Panc1 (cell line): ENCODE results near the gene POU2F2. TPM values are rescaled to one million over a fixed set of nuclear protein-coding genes. Genes with fewer than 3 reads are reported as not detected.

Experiments
- ATAC-seq: fragments of 200-7000 bp; cut with Tn5 transposase; 2 replicates; pipeline ENCODE4 v1.9.1; 2020; ENCODE audit warnings: mild to moderate bottlenecking, moderate library complexity
- BruUV-seq: library from RNA; stranded (reverse); fragments of 400-500 nt; replicated peaks from 2 replicates; lab custom pipeline; 2021; lab: Mats Ljungman, UMichigan
- CTCF ChIA-PET: fragments of 300-600 bp; sonication (Branson Sonifier 250); formaldehyde crosslinking; loops from one replicate; lab custom pipeline; 2022; ENCODE audit warnings: antibody characterized with exemption; lab: Charles Lee
- POLR2A ChIA-PET: fragments of 300-600 bp; sonication (Branson Sonifier 250); formaldehyde crosslinking; loops from one replicate; lab custom pipeline; 2022; ENCODE audit warnings: antibody characterized with exemption; lab: Charles Lee
- DNase-seq: peaks from one replicate; pipeline ENCODE4 v3.0.0-alpha.2; 2010; ENCODE audit warnings: low read depth, low spot score
- H3K27ac ChIP-seq: 2 replicates; pipeline ENCODE4 v1.5.1; 2011; ENCODE audit warnings: mild to moderate bottlenecking, low read length, inconsistent platforms
- H3K27me3 ChIP-seq: fragments of 200-500 bp; sonication (Bioruptor generic); 2 replicates; pipeline ENCODE4 v1.6.0; 2014; ENCODE audit warnings: low read length, inconsistent platforms; ENCODE audit not compliant: control insufficient read depth, insufficient read depth
- H3K36me3 ChIP-seq: fragments of 200-500 bp; sonication (Bioruptor generic); 2 replicates; pipeline ENCODE4 v1.5.1; 2014; ENCODE audit warnings: inconsistent platforms, mild to moderate bottlenecking, low read length, moderate library complexity; ENCODE audit not compliant: control insufficient read depth, insufficient read depth
- H3K4me1 ChIP-seq: 2 replicates; pipeline ENCODE4 v1.5.1; 2011; ENCODE audit warnings: inconsistent platforms, mild to moderate bottlenecking, low read length, moderate library complexity; ENCODE audit not compliant: control insufficient read depth, insufficient read depth
- H3K4me3 ChIP-seq, 2 experiments: 2 replicates each; pipeline ENCODE4 v1.5.1; 2011 to 2012; ENCODE audit warnings: low read depth in 2 of 2, low read length in 2 of 2, mild to moderate bottlenecking in 2 of 2, inconsistent platforms in 1 of 2, moderate library complexity in 1 of 2
- H3K9me3 ChIP-seq: fragments of 200-500 bp; sonication (Bioruptor generic); 2 replicates; pipeline ENCODE4 v1.5.1; 2014; ENCODE audit warnings: low read depth, mild to moderate bottlenecking, inconsistent platforms, low read length, moderate library complexity; ENCODE audit not compliant: control insufficient read depth, insufficient read depth
- POLR2AphosphoS5 ChIP-seq: IDR thresholded peaks from 2 replicates; pipeline ENCODE4 v1.6.1; 2012; ENCODE audit warnings: mild to moderate bottlenecking, low read depth, low read length, moderate library complexity
- SIN3A ChIP-seq: IDR thresholded peaks from 2 replicates; pipeline ENCODE4 v1.6.1; 2012; ENCODE audit warnings: low read depth, mild to moderate bottlenecking, low read length, moderate library complexity, borderline replicate concordance; ENCODE audit not compliant: insufficient read depth
- TCF7L2 ChIP-seq: IDR thresholded peaks from 2 replicates; pipeline ENCODE4 v1.6.1; 2011; ENCODE audit warnings: mild to moderate bottlenecking, low read depth, low read length, inconsistent platforms
- in situ Hi-C: cut with HindIII; loops from 2 replicates; pipeline ENCODE4 v1.10.0; 2016; ENCODE audit warnings: low sequenced_read_pairs, low pct_unique_long_range_greater_than_20kb
- intact Hi-C: fragments of 100-400 bp; cut with micrococcal nuclease; formaldehyde crosslinking; loops from one replicate; pipeline ENCODE4 v1.10.0; 2022; ENCODE audit not compliant: unreplicated experiment
- total RNA-seq: library from RNA; stranded (reverse); gene quantifications from one replicate; pipeline ENCODE4 v1.2.1, GENCODE V29; 2021; ENCODE audit not compliant: unreplicated experiment
- TF ChIP-seq, protein P1 (sequence below): fragments of 450-650 bp; IDR thresholded peaks from 2 replicates; pipeline ENCODE4 v1.5.1; 2017; ENCODE audit warnings: mild to moderate bottlenecking
- TF ChIP-seq, protein P2 (sequence below), 2 experiments: IDR thresholded peaks; 2 replicates each; pipeline ENCODE4 v1.6.1; 2011 to 2012; ENCODE audit warnings: low read depth in 2 of 2, control low read depth in 1 of 2, low read length in 1 of 2, mild to moderate bottlenecking in 1 of 2, moderate library complexity in 1 of 2; ENCODE audit not compliant: insufficient read depth in 1 of 2

Gene POU2F2
- total RNA-seq, 1 experiment from 2014 or later = 0.10 TPM

DNA sequence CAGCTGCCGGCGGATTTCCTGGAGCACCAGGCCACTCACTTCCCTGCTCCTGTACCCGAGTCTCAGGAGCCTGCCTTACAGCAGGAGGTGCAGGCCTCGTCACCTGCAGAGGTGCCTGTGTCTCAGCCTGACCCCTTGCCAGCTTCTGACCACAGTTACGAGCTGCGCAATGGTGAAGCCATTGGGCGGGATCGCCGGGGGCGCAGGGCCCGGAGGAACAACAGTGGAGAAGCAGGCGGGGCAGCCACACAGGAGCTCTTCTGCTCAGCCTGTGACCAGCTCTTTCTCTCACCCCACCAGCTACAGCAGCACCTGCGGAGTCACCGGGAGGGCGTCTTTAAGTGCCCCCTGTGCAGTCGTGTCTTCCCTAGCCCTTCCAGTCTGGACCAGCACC, 53.0 kb downstream of the POU2F2 start:
- BruUV-seq = no TSS peak
- intact Hi-C loops = no loop called here
- no peak overlapping the region for H3K27ac ChIP-seq
- H3K9me3 ChIP-seq = no peaks in the 10 kb centered on the region
- ATAC-seq (no peak), DNase-seq (no peak)
- H3K36me3 ChIP-seq = peaks cover 2% of the 10 kb centered on the region; the same call in 1 of the 2 replicates
- CTCF ChIA-PET = no interaction called here
- TF ChIP-seq SIN3A (no peak), POLR2AphosphoS5 (no peak), TCF7L2 (no peak)
- TF ChIP-seq, protein P1, sequence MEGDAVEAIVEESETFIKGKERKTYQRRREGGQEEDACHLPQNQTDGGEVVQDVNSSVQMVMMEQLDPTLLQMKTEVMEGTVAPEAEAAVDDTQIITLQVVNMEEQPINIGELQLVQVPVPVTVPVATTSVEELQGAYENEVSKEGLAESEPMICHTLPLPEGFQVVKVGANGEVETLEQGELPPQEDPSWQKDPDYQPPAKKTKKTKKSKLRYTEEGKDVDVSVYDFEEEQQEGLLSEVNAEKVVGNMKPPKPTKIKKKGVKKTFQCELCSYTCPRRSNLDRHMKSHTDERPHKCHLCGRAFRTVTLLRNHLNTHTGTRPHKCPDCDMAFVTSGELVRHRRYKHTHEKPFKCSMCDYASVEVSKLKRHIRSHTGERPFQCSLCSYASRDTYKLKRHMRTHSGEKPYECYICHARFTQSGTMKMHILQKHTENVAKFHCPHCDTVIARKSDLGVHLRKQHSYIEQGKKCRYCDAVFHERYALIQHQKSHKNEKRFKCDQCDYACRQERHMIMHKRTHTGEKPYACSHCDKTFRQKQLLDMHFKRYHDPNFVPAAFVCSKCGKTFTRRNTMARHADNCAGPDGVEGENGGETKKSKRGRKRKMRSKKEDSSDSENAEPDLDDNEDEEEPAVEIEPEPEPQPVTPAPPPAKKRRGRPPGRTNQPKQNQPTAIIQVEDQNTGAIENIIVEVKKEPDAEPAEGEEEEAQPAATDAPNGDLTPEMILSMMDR = no peak
- TF ChIP-seq, protein P2, sequence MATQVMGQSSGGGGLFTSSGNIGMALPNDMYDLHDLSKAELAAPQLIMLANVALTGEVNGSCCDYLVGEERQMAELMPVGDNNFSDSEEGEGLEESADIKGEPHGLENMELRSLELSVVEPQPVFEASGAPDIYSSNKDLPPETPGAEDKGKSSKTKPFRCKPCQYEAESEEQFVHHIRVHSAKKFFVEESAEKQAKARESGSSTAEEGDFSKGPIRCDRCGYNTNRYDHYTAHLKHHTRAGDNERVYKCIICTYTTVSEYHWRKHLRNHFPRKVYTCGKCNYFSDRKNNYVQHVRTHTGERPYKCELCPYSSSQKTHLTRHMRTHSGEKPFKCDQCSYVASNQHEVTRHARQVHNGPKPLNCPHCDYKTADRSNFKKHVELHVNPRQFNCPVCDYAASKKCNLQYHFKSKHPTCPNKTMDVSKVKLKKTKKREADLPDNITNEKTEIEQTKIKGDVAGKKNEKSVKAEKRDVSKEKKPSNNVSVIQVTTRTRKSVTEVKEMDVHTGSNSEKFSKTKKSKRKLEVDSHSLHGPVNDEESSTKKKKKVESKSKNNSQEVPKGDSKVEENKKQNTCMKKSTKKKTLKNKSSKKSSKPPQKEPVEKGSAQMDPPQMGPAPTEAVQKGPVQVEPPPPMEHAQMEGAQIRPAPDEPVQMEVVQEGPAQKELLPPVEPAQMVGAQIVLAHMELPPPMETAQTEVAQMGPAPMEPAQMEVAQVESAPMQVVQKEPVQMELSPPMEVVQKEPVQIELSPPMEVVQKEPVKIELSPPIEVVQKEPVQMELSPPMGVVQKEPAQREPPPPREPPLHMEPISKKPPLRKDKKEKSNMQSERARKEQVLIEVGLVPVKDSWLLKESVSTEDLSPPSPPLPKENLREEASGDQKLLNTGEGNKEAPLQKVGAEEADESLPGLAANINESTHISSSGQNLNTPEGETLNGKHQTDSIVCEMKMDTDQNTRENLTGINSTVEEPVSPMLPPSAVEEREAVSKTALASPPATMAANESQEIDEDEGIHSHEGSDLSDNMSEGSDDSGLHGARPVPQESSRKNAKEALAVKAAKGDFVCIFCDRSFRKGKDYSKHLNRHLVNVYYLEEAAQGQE (IDR thresholded peaks at IDR 0.05; ENCODE audit: insufficient read depth in 1 of 2, low read depth in 2 of 2, low read length in 1 of 2) = no peak
- no peaks in the 10 kb centered on the region for H3K27me3 ChIP-seq
- H3K4me3 ChIP-seq = no peak overlapping the region
- in situ Hi-C loops = no loop called here
- POLR2A ChIA-PET = no interaction called here
- no peaks in the 10 kb centered on the region; the same call in 1 of the 2 replicates for H3K4me1 ChIP-seq

DNA sequence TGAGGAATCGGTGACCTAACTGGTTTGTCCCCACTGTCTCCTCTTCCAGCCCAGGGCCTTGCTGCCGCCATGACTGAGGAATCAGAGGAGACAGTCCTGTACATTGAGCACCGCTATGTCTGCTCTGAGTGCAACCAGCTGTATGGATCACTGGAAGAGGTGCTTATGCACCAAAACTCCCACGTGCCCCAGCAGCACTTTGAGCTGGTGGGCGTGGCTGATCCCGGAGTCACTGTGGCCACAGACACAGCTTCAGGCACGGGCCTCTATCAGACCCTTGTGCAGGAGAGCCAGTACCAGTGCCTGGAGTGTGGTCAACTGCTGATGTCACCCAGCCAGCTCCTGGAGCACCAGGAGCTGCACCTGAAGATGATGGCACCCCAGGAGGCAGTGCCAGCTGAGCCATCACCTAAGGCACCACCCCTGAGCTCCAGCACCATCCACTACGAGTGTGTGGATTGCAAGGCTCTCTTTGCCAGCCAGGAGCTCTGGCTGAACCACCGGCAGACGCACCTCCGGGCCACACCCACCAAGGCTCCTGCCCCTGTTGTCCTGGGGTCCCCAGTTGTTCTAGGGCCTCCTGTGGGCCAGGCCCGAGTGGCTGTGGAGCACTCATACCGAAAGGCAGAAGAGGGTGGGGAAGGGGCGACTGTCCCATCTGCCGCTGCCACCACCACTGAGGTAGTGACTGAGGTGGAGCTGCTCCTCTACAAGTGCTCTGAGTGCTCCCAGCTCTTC, 53.5 kb downstream of the POU2F2 start:
- ChIA-PET POLR2A (interaction anchor here (0.5 kb wide), 1 partner anchor 230 kb away, joined by 10 read pairs; no protein-coding TSS in a partner anchor), CTCF (no interaction called here)
- ATAC-seq (no peak), DNase-seq (no peak)
- intact Hi-C loops = no loop called here
- no peaks in the 10 kb centered on the region for H3K27me3 ChIP-seq
- no peak overlapping the region for H3K27ac ChIP-seq
- BruUV-seq = no TSS peak
- TF ChIP-seq TCF7L2 = no peak
- TF ChIP-seq SIN3A = no peak
- no peak for TF ChIP-seq POLR2AphosphoS5
- TF ChIP-seq, protein P1 = no peak
- TF ChIP-seq, protein P2 (IDR thresholded peaks at IDR 0.05; ENCODE audit: insufficient read depth in 1 of 2, low read depth in 2 of 2, low read length in 1 of 2) = no peak
- in situ Hi-C loops = no loop called here
- peaks cover 2% of the 10 kb centered on the region; the same call in 1 of the 2 replicates for H3K36me3 ChIP-seq
- H3K4me3 ChIP-seq = no peak overlapping the region
- no peaks in the 10 kb centered on the region for H3K9me3 ChIP-seq
- no peaks in the 10 kb centered on the region; the same call in 1 of the 2 replicates for H3K4me1 ChIP-seq
